DND-41 (cell line): ENCODE data around the gene PRLH.

ENCODE experiments used
- EZH2 ChIP-seq: IDR thresholded peaks from 3 replicates; pipeline ENCODE4 v1.6.1; 2012; ENCODE audit warnings: borderline replicate concordance, low read depth, mild to moderate bottlenecking, moderate library complexity, low read length, inconsistent platforms; ENCODE audit not compliant: severe bottlenecking
- TF ChIP-seq, protein P1 (sequence below): IDR thresholded peaks from 2 replicates; pipeline ENCODE4 v1.5.1; 2012; ENCODE audit warnings: borderline replicate concordance, low read length, moderate library complexity, mild to moderate bottlenecking; ENCODE audit not compliant: poor library complexity, severe bottlenecking; ENCODE audit errors: extremely low read depth

DNA sequence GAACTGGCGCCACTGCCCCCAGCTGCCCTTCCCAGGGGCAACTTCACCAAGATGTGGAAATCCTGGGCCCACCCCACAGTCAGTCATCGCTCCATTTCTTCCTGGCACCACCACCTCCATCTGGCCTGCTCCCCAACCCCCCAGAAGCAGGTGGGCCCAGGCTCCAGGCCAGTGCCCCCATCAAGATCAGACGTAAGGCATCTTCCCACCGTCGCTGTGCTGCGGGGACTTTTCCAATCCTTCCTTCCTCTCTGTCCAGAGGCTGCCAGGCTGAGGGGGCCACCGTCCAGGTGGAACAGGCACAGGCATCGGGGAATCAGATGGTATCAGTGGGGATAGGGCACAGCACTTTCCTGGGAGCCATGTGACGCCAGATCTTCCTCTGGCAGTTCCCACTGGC, 8.1 kb downstream of the PRLH start:
- TF ChIP-seq, protein P1, sequence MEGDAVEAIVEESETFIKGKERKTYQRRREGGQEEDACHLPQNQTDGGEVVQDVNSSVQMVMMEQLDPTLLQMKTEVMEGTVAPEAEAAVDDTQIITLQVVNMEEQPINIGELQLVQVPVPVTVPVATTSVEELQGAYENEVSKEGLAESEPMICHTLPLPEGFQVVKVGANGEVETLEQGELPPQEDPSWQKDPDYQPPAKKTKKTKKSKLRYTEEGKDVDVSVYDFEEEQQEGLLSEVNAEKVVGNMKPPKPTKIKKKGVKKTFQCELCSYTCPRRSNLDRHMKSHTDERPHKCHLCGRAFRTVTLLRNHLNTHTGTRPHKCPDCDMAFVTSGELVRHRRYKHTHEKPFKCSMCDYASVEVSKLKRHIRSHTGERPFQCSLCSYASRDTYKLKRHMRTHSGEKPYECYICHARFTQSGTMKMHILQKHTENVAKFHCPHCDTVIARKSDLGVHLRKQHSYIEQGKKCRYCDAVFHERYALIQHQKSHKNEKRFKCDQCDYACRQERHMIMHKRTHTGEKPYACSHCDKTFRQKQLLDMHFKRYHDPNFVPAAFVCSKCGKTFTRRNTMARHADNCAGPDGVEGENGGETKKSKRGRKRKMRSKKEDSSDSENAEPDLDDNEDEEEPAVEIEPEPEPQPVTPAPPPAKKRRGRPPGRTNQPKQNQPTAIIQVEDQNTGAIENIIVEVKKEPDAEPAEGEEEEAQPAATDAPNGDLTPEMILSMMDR, result no peak
- no peak for TF ChIP-seq EZH2
